ENCODE results near the gene ZBTB7A. TPM values are rescaled to one million over a fixed set of nuclear protein-coding genes. Genes with fewer than 3 reads are reported as not detected.

Gene ZBTB7A
- total RNA-seq, 4 donors from 2014 or later: 60.5 to 187 (median 81.2) TPM

DNA sequence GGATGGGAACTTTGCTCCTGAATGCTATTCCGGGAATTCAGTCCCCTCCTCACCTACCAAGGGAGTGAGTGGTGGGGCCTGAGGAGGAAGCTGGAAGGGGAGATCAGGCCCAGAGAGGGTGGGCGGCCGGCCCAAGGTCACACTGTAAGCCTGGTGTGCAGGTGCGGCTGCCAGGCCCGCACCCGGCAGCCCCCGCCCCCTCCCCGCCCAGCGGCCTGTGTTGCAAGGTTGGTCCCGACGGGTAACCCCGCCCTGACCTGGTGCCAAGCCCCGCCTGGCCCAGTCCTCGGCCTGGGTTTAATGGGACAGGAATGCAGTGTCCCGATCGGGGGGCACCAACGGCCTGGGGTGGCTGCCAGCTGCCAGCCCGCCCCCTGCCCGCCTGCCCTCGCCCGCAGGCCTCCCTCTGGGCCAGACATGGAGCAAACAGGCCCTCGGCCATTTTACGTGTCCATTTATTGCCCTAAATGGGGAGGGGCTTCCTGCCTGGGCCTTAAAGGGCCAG is 5.5 kb downstream of the ZBTB7A start:
- no peaks in the 10 kb centered on the region for H3K9me3 ChIP-seq
- H3K27me3 ChIP-seq: no peaks in the 10 kb centered on the region
- TF ChIP-seq POLR2A (IDR thresholded peaks at IDR 0.05): peak in 1 of 4 donors; percentile 60
- TF ChIP-seq, protein P1, sequence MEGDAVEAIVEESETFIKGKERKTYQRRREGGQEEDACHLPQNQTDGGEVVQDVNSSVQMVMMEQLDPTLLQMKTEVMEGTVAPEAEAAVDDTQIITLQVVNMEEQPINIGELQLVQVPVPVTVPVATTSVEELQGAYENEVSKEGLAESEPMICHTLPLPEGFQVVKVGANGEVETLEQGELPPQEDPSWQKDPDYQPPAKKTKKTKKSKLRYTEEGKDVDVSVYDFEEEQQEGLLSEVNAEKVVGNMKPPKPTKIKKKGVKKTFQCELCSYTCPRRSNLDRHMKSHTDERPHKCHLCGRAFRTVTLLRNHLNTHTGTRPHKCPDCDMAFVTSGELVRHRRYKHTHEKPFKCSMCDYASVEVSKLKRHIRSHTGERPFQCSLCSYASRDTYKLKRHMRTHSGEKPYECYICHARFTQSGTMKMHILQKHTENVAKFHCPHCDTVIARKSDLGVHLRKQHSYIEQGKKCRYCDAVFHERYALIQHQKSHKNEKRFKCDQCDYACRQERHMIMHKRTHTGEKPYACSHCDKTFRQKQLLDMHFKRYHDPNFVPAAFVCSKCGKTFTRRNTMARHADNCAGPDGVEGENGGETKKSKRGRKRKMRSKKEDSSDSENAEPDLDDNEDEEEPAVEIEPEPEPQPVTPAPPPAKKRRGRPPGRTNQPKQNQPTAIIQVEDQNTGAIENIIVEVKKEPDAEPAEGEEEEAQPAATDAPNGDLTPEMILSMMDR (IDR thresholded peaks at IDR 0.05): no peak
- H3K4me1 ChIP-seq: peaks cover 65 to 82% (median 67%) of the 10 kb centered on the region in 3 donors
- intact Hi-C loops (cut with DNase I): no loop called here
- no peak for DNase-seq
- peaks cover 0 to 27% (median 5%) of the 10 kb centered on the region in 3 donors for H3K36me3 ChIP-seq
- H3K4me3 ChIP-seq: peak overlapping the region; percentile 22 to 100 (median 99)
- peak overlapping the region; percentile 97 to 99 (median 98) for H3K27ac ChIP-seq
- 0 to 5% methylated on average over 1 to 7 of the region's 23 CpGs for WGBS, 2 donors

DNA sequence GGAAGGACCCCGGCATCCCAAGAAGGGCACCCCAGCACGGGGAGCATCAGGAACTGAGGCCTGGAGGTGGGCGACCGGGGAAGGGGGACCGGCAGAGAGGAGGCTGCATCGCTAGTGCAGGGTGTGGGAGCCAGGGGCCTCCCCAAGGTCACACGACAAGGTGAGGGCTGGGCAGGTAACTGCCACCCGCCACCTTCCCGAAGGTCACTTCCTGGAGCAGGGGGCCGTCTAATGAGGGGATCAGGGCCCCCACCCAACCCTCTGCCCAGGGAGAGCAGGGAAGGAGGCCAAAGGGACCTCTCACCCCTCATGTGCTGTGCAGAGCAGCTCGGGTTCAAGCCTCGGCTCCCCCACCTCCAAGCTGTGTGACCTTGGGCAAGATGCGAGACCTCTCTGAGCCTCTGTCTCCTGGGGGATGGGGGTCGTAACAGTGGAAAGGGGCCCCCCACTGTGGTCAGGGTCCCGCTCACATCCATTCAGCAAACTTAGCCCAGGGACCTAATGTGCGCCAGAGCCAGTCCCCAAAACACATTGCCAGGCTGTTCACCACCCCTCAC is 6.0 kb downstream of the ZBTB7A start:
- no peak for TF ChIP-seq POLR2A (IDR thresholded peaks at IDR 0.05)
- TF ChIP-seq, protein P1 (IDR thresholded peaks at IDR 0.05): no peak
- Histone ChIP-seq H3K27ac (peak overlapping the region; percentile 97 to 99 (median 98)), H3K36me3 (peaks cover 0 to 32% (median 5%) of the 10 kb centered on the region in 3 donors), H3K27me3 (no peaks in the 10 kb centered on the region), H3K4me1 (peaks cover 65 to 87% (median 72%) of the 10 kb centered on the region in 3 donors), H3K4me3 (peak overlapping the region; percentile 22 to 100 (median 99)), H3K9me3 (no peaks in the 10 kb centered on the region)
- DNase-seq: no peak
- 35% methylated on average over 8 of the region's 16 CpGs; no CpG with 5 or more reads in 1 of the 2 donors for WGBS, 2 donors
- intact Hi-C loops (cut with DNase I): no loop called here

DNA sequence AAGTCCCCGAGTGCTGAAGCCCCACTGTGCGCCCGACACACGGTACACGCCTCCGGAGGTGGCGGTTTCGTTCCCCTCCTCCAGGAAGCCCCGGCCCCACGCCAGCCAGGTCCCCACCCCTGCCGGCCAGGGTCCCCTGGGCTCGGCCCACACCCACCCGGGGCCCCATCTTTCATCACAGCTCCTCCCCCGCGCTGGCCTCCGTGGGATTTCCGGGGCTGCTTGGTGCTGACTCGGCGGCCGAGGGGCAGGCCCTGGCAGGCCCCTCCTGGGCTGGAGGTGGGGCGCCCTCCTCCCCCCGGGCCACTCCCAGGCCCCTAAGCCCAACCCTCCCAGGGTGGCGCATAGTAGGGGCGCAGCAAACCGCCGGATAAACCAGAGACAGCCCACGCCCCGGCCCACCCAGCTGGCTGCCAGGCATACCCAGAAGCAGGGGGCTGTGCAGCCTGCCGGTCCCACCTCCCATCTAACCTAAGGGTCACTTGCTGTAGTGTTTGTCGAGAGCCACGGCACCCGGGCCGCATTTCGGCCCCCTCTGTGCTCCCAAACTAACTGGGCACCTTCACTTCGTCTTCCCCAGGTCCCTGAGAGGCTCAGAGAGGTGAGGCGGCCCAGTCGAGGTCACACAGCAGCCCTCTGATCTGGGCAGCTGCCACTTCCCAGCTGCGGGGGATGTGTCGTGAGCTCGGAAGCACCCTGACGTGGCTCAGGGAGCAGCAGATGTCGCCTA is 6.6 kb downstream of the ZBTB7A start:
- H3K36me3 ChIP-seq: peaks cover 3 to 38% (median 7%) of the 10 kb centered on the region in 3 donors
- intact Hi-C loops (cut with DNase I): loop anchor here (10.0 kb wide), 1 partner anchor 75 kb away; no protein-coding TSS in a partner anchor
- H3K4me1 ChIP-seq: peaks cover 65 to 92% (median 72%) of the 10 kb centered on the region in 3 donors
- H3K4me3 ChIP-seq: peak overlapping the region; percentile 22 to 100 (median 99)
- no peaks in the 10 kb centered on the region for H3K27me3 ChIP-seq
- no peak for TF ChIP-seq POLR2A (IDR thresholded peaks at IDR 0.05)
- TF ChIP-seq, protein P1 (IDR thresholded peaks at IDR 0.05): no peak
- H3K9me3 ChIP-seq: no peaks in the 10 kb centered on the region
- no peak for DNase-seq
- H3K27ac ChIP-seq: peak overlapping the region; percentile 97 to 99 (median 98)
- 13 to 39% methylated on average over 4 to 16 of the region's 42 CpGs for WGBS, 2 donors

DNA sequence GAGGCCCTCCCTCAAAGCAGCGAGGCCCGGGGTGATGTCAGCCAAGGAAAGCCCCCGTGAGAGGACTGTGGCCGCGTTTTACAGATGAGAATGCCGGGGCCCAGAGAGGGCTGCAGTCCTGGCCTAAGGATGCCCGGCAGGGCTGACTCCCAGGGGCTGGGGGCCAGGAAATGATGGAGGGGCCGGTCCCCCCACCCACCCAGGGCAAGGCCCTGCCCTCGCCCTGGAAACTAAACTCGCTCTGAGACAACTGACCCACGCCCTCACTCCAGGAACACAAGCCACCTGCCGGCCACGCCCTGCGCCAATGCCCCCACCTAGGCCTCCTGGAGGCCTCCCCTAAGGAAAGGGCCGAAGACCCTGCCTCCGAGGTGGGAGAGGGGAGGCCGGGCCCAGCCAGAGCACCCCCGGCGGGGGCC is 7.2 kb downstream of the ZBTB7A start:
- Histone ChIP-seq H3K4me3 (peak overlapping the region; percentile 22 to 100 (median 99)), H3K4me1 (peaks cover 65 to 97% (median 73%) of the 10 kb centered on the region in 3 donors), H3K27ac (peak overlapping the region; percentile 97 to 99 (median 98)), H3K9me3 (no peaks in the 10 kb centered on the region), H3K36me3 (peaks cover 9 to 44% (median 13%) of the 10 kb centered on the region in 3 donors), H3K27me3 (no peaks in the 10 kb centered on the region)
- DNase-seq: no peak
- intact Hi-C loops (cut with DNase I): loop anchor here (10.0 kb wide), 1 partner anchor 75 kb away; no protein-coding TSS in a partner anchor
- 0% methylated on average over 1 of the region's 19 CpGs; no CpG with 5 or more reads in 1 of the 2 donors for WGBS, 2 donors
- no peak for TF ChIP-seq POLR2A (IDR thresholded peaks at IDR 0.05)
- TF ChIP-seq, protein P1 (IDR thresholded peaks at IDR 0.05): no peak

Measured in esophagus squamous epithelium (tissue), 5 donors.